ENCODE data around the gene FBXL7.

The FBXL7 gene

GRCh38 chr5:15520856-15521255 lies 20.9 kb downstream of the FBXL7 start:
- DNase-seq (ENCODE audit: extremely low read depth, low read depth): no peak
- no peak overlapping the region for H3K4me3 ChIP-seq (replicated peaks; ENCODE audit: low read depth, low read length)
- no peak for TF ChIP-seq CTCF (IDR thresholded peaks at IDR 0.05; ENCODE audit: low read depth, low read length, missing control alignments)

DNA sequence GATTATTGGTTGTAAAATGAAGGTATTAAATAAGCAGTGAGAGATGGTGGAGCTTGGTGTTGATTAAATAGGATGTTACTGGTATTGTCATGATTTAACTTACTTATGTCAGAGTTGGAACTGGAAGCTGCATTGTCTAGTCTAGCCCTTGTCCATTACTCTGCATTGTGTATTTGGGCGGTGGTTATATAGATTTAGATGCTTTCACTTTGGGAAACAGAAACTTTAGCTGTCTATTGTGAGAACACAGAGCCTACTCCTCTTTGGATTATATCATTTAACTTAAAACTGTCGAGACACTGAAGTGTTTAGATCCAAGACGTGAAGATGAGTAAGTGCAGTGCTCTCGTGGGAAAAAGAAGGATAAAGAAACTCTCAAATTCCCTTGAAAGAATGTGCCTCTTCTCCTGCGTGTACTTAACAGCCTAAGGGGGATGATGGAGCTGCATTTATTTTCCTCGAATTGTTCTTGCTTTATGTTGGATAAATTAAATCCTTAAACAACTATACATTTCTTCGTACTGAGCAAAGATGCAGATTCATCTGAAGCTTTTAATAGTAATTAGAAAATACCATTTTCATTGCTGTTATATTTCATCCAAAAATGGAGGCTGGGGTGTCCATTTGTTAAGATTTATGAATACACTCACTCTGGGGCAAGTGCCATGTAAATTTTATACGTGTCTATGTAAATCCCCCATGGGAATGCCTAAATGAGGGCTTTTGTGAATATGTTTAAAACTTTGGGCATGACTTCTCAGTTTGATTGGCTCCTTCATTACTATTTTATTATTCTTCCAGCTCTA lies 21.6 kb downstream of the FBXL7 start:
- no peak for DNase-seq (ENCODE audit: extremely low read depth, low read depth)
- H3K4me3 ChIP-seq (replicated peaks; ENCODE audit: low read depth, low read length): no peak overlapping the region
- no peak for TF ChIP-seq CTCF (IDR thresholded peaks at IDR 0.05; ENCODE audit: low read depth, low read length, missing control alignments)

DNA sequence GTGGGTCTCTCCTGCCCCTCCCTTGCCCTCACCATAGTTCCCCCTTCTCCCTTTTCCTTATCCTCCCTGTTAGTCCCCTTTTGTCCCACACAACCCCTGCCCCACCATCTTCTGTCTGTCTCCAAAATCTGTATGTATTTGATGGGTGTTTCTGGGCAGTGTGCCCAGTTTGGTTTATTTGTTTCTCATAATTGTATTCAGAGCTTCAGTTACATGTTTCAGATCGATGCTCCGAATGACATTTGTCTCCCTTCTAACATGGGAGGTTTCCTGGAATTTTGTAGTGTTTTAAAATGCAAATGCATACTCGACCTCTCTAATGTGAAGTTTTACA lies 22.2 kb downstream of the FBXL7 start:
- no peak for TF ChIP-seq CTCF (IDR thresholded peaks at IDR 0.05; ENCODE audit: low read depth, low read length, missing control alignments)
- H3K4me3 ChIP-seq (replicated peaks; ENCODE audit: low read depth, low read length): no peak overlapping the region
- no peak for DNase-seq (ENCODE audit: extremely low read depth, low read depth)

DNA sequence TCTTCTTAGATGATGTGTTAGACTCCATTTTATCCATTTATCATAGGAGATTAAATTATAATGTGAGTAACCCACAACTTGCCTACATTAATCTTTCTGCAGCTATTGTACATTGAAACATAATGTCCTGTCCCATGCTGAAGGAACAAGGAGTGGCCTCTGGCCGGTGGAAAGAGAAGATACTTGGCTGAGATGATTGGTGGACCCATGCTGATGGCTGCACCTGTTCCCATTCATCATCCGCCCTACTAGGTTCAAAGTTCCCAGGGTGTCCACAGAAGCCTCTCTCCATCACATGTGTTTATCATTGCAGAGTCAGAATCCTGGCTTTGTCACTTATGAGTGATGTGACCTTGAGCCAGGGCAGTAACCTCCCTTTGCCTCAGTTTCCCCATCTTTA lies 24.7 kb downstream of the FBXL7 start:
- no peak for DNase-seq (ENCODE audit: extremely low read depth, low read depth)
- no peak overlapping the region for H3K4me3 ChIP-seq (replicated peaks; ENCODE audit: low read depth, low read length)
- TF ChIP-seq CTCF (IDR thresholded peaks at IDR 0.05; ENCODE audit: low read depth, low read length, missing control alignments): no peak

DNA sequence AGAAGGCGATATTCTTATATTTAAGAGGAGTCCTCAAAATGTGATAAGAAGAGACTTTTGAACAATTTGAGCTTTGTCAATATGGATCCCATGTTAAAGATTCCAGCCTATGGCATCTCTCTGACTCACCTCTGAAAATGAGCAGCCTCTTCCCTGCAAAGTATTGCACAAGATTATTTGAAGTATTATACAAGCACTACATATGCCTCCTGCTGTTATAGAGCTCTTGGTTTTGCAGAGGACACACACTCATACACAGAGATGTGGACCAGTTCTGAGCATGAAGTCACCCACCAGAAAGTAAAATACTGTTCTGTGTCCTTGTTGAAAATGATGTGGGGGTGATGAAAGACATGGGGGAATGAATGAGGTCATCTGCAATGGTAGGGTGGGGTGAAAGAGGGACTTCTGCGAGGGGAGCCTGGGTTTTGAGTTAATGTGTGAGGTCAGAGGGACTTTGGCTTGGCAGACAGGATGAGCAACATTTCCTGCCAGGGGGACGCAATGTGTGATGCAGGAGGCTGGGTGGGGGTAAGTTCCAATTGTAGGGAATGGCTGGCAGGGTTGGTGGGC lies 25.8 kb downstream of the FBXL7 start:
- H3K4me3 ChIP-seq (replicated peaks; ENCODE audit: low read depth, low read length): no peak overlapping the region
- no peak for DNase-seq (ENCODE audit: extremely low read depth, low read depth)
- no peak for TF ChIP-seq CTCF (IDR thresholded peaks at IDR 0.05; ENCODE audit: low read depth, low read length, missing control alignments)

GRCh38 chr5:15526413-15526812 lies 26.4 kb downstream of the FBXL7 start:
- DNase-seq (ENCODE audit: extremely low read depth, low read depth): no peak

More at GRCh38 chr5:15526413-15526812, 26.4 kb downstream of the FBXL7 start:
- H3K4me3 ChIP-seq (replicated peaks; ENCODE audit: low read depth, low read length): no peak overlapping the region
- no peak for TF ChIP-seq CTCF (IDR thresholded peaks at IDR 0.05; ENCODE audit: low read depth, low read length, missing control alignments)
